GM23338 (cell line): ENCODE results near the gene ZNF555. TPM values are rescaled to one million over a fixed set of nuclear protein-coding genes. Genes with fewer than 3 reads are reported as not detected.
"Not testable (repeated sequence)": the region's sequence is repeated elsewhere in the genome, so short reads cannot be mapped to it uniquely, and the experiment has no call there.

Experiments
- ATAC-seq: fragments of 200-7000 bp; cut with Tn5 transposase; 3 replicates; pipeline ENCODE4 v1.9.1; 2020
- DNase-seq: peaks from one replicate; pipeline ENCODE4 v3.0.0-alpha.2; 2015; ENCODE audit warnings: low spot score
- H2AFZ ChIP-seq: fragments of 200-600 bp; sonication (generic); 2 replicates; pipeline ENCODE4 v1.8.0; 2016; ENCODE audit warnings: antibody characterized with exemption, mild to moderate bottlenecking, moderate library complexity
- H3F3A ChIP-seq: fragments of 200-600 bp; sonication (generic); replicated peaks from 2 replicates; pipeline ENCODE4 v1.8.0; 2017; ENCODE audit warnings: antibody characterized with exemption, mixed run types, low read depth
- H3K27ac ChIP-seq: fragments of 200-600 bp; sonication (generic); 2 replicates; pipeline ENCODE4 v1.6.1; 2016; ENCODE audit warnings: low read depth
- H3K27me3 ChIP-seq: fragments of 200-600 bp; sonication (generic); 2 replicates; pipeline ENCODE4 v1.8.0; 2016; ENCODE audit warnings: mild to moderate bottlenecking, mixed run types, moderate library complexity; ENCODE audit not compliant: insufficient read depth
- H3K36me3 ChIP-seq: fragments of 200-600 bp; sonication (generic); 2 replicates; pipeline ENCODE4 v1.8.0; 2016; ENCODE audit warnings: mild to moderate bottlenecking; ENCODE audit not compliant: insufficient read depth
- H3K4me1 ChIP-seq: fragments of 200-600 bp; sonication (generic); 2 replicates; pipeline ENCODE4 v1.8.0; 2016; ENCODE audit warnings: mild to moderate bottlenecking, moderate library complexity; ENCODE audit not compliant: insufficient read depth
- H3K4me2 ChIP-seq: fragments of 200-600 bp; sonication (generic); 2 replicates; pipeline ENCODE4 v1.7.1; 2017; ENCODE audit warnings: mixed run types
- H3K4me3 ChIP-seq: fragments of 200-600 bp; sonication (generic); 2 replicates; pipeline ENCODE4 v1.6.1; 2016; ENCODE audit warnings: mixed run types
- H3K79me2 ChIP-seq: fragments of 200-600 bp; sonication (generic); replicated peaks from 2 replicates; pipeline ENCODE4 v1.8.0; 2017; ENCODE audit warnings: mild to moderate bottlenecking; ENCODE audit not compliant: insufficient read depth
- H3K9me2 ChIP-seq: fragments of 200-600 bp; sonication (generic); 2 replicates; pipeline ENCODE4 v1.8.0; 2017; ENCODE audit not compliant: insufficient read depth
- H4K20me1 ChIP-seq: fragments of 200-600 bp; sonication (generic); replicated peaks from 2 replicates; pipeline ENCODE4 v1.8.0; 2017; ENCODE audit warnings: mild to moderate bottlenecking; ENCODE audit not compliant: insufficient read depth
- H3K27ac Mint-ChIP-seq: 2 replicates; pipeline ENCODE4 v1.8.0; 2020; ENCODE audit warnings: inconsistent platforms, mild to moderate bottlenecking, moderate library complexity, mixed read lengths
- H3K27me3 Mint-ChIP-seq: 3 replicates; pipeline ENCODE4 v1.8.0; 2022; ENCODE audit warnings: low read depth, mild to moderate bottlenecking, moderate library complexity, mixed read lengths, inconsistent platforms; ENCODE audit not compliant: insufficient read depth, poor library complexity
- H3K36me3 Mint-ChIP-seq: 3 replicates; pipeline ENCODE4 v1.8.0; 2021; ENCODE audit warnings: low read depth, mild to moderate bottlenecking, inconsistent platforms, moderate library complexity, mixed read lengths
- H3K4me1 Mint-ChIP-seq: 3 replicates; pipeline ENCODE4 v1.8.0; 2020; ENCODE audit warnings: mild to moderate bottlenecking, inconsistent platforms, mixed read lengths
- H3K4me3 Mint-ChIP-seq: 3 replicates; pipeline ENCODE4 v1.8.0; 2021; ENCODE audit warnings: moderate library complexity, mild to moderate bottlenecking, inconsistent platforms, mixed read lengths
- H3K9me3 Mint-ChIP-seq: 3 replicates; pipeline ENCODE4 v1.8.0; 2020; ENCODE audit warnings: moderate library complexity, mild to moderate bottlenecking, inconsistent platforms, mixed read lengths
- CREB1 ChIP-seq: fragments of 250-450 bp; sonication (Bioruptor Pico); IDR thresholded peaks from 2 replicates; pipeline ENCODE4 v1.5.0; 2020; ENCODE audit warnings: low read depth, mild to moderate bottlenecking, moderate library complexity
- EZH2 ChIP-seq: fragments of 200-600 bp; sonication (generic); IDR thresholded peaks from one replicate; pipeline ENCODE4 v1.8.0; 2017; ENCODE audit warnings: antibody characterized with exemption, mild to moderate bottlenecking, low read depth; ENCODE audit not compliant: unreplicated experiment
- EZH2phosphoT487 ChIP-seq: fragments of 200-600 bp; sonication (generic); IDR thresholded peaks from one replicate; pipeline ENCODE4 v1.8.1; 2018; ENCODE audit warnings: antibody characterized with exemption; ENCODE audit not compliant: unreplicated experiment
- JUNB ChIP-seq: IDR thresholded peaks from one replicate; pipeline ENCODE4 v1.6.1; 2016; ENCODE audit warnings: antibody characterized with exemption; ENCODE audit not compliant: unreplicated experiment
- NANOG ChIP-seq: IDR thresholded peaks from 2 replicates; pipeline ENCODE4 v1.6.1; 2016; ENCODE audit warnings: antibody characterized with exemption, borderline replicate concordance
- POLR2AphosphoS5 ChIP-seq: IDR thresholded peaks from 2 replicates; pipeline ENCODE4 v1.6.1; 2016; ENCODE audit warnings: antibody characterized with exemption, low read depth
- STAT1 ChIP-seq: IDR thresholded peaks from one replicate; pipeline ENCODE4 v1.6.1; 2016; ENCODE audit warnings: antibody characterized with exemption; ENCODE audit not compliant: unreplicated experiment
- ZNF114 ChIP-seq: fragments of 250-450 bp; sonication (Bioruptor Pico); IDR thresholded peaks from 2 replicates; pipeline ENCODE4 v1.5.0; 2020; ENCODE audit warnings: mild to moderate bottlenecking, moderate library complexity
- ZNF331 ChIP-seq: fragments of 250-450 bp; sonication (Bioruptor Pico); IDR thresholded peaks from 2 replicates; pipeline ENCODE4 v1.5.0; 2020; ENCODE audit warnings: low read depth, mild to moderate bottlenecking, moderate library complexity
- polyA plus RNA-seq: library from polyadenylated mRNA; unstranded; fragments of >200 nt; fragmentation: Nextera tagmentation; extraction: Ambion mirVana; gene quantifications from 2 replicates; pipeline ENCODE4 v1.2.1, GENCODE V29; 2016
- total RNA-seq: library from RNA; depleted of rRNA; stranded (reverse); fragments of >200 nt; shearing (Covaris generic); gene quantifications from 2 replicates; pipeline ENCODE4 v1.2.3, GENCODE V29; 2014
- TF ChIP-seq, protein P1 (sequence below): IDR thresholded peaks from 2 replicates; pipeline ENCODE4 v1.6.1; 2016; ENCODE audit warnings: antibody characterized with exemption
- TF ChIP-seq, protein P2 (sequence below): IDR thresholded peaks from one replicate; pipeline ENCODE4 v1.6.1; 2018; ENCODE audit warnings: antibody characterized with exemption; ENCODE audit not compliant: unreplicated experiment

Gene ZNF555
- total and polyA plus RNA-seq, 2 experiments from 2014 or later, result 3.5 to 7.5 TPM

DNA sequence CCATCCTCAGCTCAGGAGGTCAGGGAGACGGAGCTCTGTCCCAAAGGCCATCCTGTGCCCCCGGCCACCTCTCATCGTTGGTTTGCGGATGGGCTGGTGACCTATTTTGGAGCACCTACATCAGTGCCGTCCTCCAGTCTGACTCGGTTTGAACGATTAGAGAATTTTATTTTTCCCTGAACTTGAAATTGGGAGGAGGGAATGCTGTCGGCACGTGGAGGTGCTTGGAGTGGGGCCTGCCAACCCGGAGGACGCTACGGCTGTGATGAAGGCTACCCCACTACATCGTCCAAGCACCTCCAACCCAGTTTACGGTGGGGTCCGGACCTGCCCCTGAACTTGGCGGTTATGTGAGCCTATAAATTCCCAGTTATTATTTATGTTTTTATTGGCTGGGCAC is 24.6 kb upstream of the ZNF555 start (continued):
- TF ChIP-seq, protein P1, sequence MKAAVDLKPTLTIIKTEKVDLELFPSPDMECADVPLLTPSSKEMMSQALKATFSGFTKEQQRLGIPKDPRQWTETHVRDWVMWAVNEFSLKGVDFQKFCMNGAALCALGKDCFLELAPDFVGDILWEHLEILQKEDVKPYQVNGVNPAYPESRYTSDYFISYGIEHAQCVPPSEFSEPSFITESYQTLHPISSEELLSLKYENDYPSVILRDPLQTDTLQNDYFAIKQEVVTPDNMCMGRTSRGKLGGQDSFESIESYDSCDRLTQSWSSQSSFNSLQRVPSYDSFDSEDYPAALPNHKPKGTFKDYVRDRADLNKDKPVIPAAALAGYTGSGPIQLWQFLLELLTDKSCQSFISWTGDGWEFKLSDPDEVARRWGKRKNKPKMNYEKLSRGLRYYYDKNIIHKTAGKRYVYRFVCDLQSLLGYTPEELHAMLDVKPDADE, result no peak
- TF ChIP-seq POLR2AphosphoS5 (no peak), NANOG (no peak), STAT1 (no peak)
- TF ChIP-seq, protein P2, sequence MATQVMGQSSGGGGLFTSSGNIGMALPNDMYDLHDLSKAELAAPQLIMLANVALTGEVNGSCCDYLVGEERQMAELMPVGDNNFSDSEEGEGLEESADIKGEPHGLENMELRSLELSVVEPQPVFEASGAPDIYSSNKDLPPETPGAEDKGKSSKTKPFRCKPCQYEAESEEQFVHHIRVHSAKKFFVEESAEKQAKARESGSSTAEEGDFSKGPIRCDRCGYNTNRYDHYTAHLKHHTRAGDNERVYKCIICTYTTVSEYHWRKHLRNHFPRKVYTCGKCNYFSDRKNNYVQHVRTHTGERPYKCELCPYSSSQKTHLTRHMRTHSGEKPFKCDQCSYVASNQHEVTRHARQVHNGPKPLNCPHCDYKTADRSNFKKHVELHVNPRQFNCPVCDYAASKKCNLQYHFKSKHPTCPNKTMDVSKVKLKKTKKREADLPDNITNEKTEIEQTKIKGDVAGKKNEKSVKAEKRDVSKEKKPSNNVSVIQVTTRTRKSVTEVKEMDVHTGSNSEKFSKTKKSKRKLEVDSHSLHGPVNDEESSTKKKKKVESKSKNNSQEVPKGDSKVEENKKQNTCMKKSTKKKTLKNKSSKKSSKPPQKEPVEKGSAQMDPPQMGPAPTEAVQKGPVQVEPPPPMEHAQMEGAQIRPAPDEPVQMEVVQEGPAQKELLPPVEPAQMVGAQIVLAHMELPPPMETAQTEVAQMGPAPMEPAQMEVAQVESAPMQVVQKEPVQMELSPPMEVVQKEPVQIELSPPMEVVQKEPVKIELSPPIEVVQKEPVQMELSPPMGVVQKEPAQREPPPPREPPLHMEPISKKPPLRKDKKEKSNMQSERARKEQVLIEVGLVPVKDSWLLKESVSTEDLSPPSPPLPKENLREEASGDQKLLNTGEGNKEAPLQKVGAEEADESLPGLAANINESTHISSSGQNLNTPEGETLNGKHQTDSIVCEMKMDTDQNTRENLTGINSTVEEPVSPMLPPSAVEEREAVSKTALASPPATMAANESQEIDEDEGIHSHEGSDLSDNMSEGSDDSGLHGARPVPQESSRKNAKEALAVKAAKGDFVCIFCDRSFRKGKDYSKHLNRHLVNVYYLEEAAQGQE, result no peak

DNA sequence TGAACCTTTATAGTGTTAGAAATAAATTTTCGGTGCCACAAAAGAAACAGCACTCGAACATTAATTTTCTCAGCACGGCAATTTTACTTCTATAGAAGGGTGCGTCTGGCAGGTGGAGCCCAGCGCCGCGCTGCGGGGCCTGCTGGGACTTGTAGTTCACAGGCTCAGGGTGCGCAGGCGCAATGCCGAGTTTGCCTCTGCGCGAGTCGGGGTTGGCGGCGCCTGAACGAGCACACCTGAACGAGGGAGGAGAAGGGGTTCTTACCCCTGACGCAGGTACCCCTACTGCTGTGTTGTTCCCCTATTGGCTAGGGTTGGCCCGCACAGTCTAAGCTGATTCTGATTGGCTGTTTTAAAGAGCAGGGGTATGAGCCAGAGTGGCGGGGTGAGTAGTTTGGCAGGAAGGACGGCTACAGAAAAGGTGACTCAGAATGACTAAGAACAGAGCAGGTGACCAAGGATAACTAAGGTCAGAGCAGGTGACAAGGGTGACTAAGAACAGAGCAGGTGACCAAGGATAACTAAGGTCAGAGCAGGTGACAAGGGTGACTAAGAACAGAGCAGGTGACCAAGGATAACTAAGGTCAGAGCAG is 23.9 kb upstream of the ZNF555 start:
- H3K79me2 ChIP-seq, H3K27ac ChIP-seq, H3K9me2 ChIP-seq, H3K4me3 ChIP-seq, H3K4me3 Mint-ChIP-seq, H3K27me3 Mint-ChIP-seq, H3K4me1 ChIP-seq, DNase-seq, H3K4me2 ChIP-seq, H3K9me3 Mint-ChIP-seq, H3F3A ChIP-seq, H3K36me3 ChIP-seq, H3K27me3 ChIP-seq, H2AFZ ChIP-seq, ATAC-seq, H3K27ac Mint-ChIP-seq, H3K4me1 Mint-ChIP-seq, H4K20me1 ChIP-seq, H3K36me3 Mint-ChIP-seq: not testable (repeated sequence)

DNA sequence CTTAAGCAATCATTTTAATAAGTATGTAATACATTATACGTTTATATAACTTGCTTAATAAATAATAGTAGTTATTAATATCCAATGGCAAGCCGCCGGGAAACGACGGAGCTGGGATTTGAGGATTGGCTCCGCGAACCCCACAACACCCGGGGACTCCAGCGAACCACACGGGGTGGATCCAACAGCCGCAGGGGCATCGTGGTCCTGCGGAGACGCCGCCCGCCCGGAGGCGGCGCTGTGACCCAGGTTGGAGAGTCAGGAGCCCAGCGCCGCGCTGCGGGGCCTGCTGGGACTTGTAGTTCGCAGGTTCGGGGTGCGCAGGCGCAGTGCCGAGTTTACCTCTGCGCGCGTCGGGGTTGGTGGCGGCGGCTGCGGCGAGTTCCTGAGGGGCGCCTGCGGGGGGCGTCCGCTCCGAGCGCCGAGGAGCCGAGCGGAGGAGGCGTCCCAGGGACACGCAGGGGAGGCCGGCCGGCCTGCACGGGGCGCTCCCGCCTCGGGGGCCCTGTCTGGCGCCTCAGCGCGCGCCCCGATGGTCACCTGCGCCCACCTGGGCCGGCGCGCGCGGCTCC is 21.6 kb upstream of the ZNF555 start, which contains the start of gene ZNF554:
TSS of gene ZNF554 (plus strand) at position 329 of the 572 bp plus-strand sequence. CDS start at position 533, 204 bp downstream.
- DNase-seq, result peak; percentile 98
- no peak within 1 kb of the TSS for H3K27ac ChIP-seq
- no peak within 1 kb of the TSS for H3K27ac Mint-ChIP-seq
- peak within 1 kb of the TSS; percentile 95 for H3K4me2 ChIP-seq
- H3K9me3 Mint-ChIP-seq, result peaks cover 3% of the 10 kb centered on the region; the same call in 2 of the 3 replicates
- H2AFZ ChIP-seq, result peak within 1 kb of the TSS; percentile 86
- no peaks in the 10 kb centered on the region for H3K27me3 ChIP-seq
- no peaks in the 10 kb centered on the region for H3K4me1 ChIP-seq
- peak; percentile 92 for ATAC-seq
- no peaks in the 10 kb centered on the region; the same call in 2 of the 3 replicates for H3K4me1 Mint-ChIP-seq
- H3F3A ChIP-seq, result no peaks in the 10 kb centered on the region
- H3K79me2 ChIP-seq, result no peaks in the 10 kb centered on the region
- peak within 1 kb of the TSS; percentile 91 for H3K4me3 ChIP-seq
- no peaks in the 10 kb centered on the region for H3K9me2 ChIP-seq
- H3K27me3 Mint-ChIP-seq, result peaks cover 1% of the 10 kb centered on the region
- peaks cover 16% of the 10 kb centered on the region for H3K36me3 Mint-ChIP-seq
- peak within 1 kb of the TSS; percentile 90 for H3K4me3 Mint-ChIP-seq
- H4K20me1 ChIP-seq, result no peaks in the 10 kb centered on the region
- H3K36me3 ChIP-seq, result no peaks in the 10 kb centered on the region
- TF ChIP-seq EZH2 (no peak), EZH2phosphoT487 (no peak), NANOG (no peak), CREB1 (CRISPR knock-in tag) (peak; percentile 83), ZNF331 (CRISPR knock-in tag) (no peak), POLR2AphosphoS5 (peak; percentile 69), JUNB (no peak), ZNF114 (CRISPR knock-in tag) (no peak)
- TF ChIP-seq, protein P1, result peak; percentile 95
